H1 (cell line): ENCODE measurements around the gene ZHX3. TPM values are rescaled to one million over a fixed set of nuclear protein-coding genes. Genes with fewer than 3 reads are reported as not detected.

Source experiments
- CTCF ChIA-PET: fragments of 300-600 bp; sonication (Branson Sonifier 250); formaldehyde crosslinking; loops from one replicate; lab custom pipeline; 2021; ENCODE audit not compliant: partially characterized antibody; lab: Charles Lee
- POLR2A ChIA-PET: fragments of 300-600 bp; sonication (Branson Sonifier 250); formaldehyde crosslinking; loops from one replicate; lab custom pipeline; 2021; ENCODE audit warnings: inconsistent platforms; ENCODE audit not compliant: partially characterized antibody; lab: Charles Lee
- DNase-seq, 2 experiments: peaks; one replicate each; pipeline versions ENCODE4 v3.0.0 to v3.0.0-alpha.2; 2010 to 2022; ENCODE audit warnings: low spot score in 2 of 2, low read depth in 1 of 2, mixed read lengths in 1 of 2
- FAIRE-seq: peaks from 2 replicates; lab custom pipeline; 2011; peaks lifted over from hg19 to GRCh38; lab: Jason Lieb, UNC
- H2AFZ ChIP-seq: 2 replicates; pipeline ENCODE4 v1.8.1; 2012; ENCODE audit warnings: low read length, inconsistent platforms
- H2AK5ac ChIP-seq: 2 replicates; pipeline ENCODE4 v1.6.1; 2013; ENCODE audit warnings: low read depth, low read length
- H2BK120ac ChIP-seq: replicated peaks from 2 replicates; pipeline ENCODE3; 2013; ENCODE audit warnings: low read depth, low read length, inconsistent platforms
- H2BK12ac ChIP-seq: 2 replicates; pipeline ENCODE4 v1.6.1; 2013; ENCODE audit warnings: low read depth, low read length
- H2BK15ac ChIP-seq: 2 replicates; pipeline ENCODE4 v1.6.1; 2013; ENCODE audit warnings: low read length
- H2BK20ac ChIP-seq: 2 replicates; pipeline ENCODE4 v1.6.1; 2013; ENCODE audit warnings: low read length
- H2BK5ac ChIP-seq: 2 replicates; pipeline ENCODE4 v1.6.1; 2013; ENCODE audit warnings: low read depth, low read length
- H3K14ac ChIP-seq: 2 replicates; pipeline ENCODE4 v1.6.1; 2013; ENCODE audit warnings: inconsistent platforms; ENCODE audit not compliant: insufficient read length
- H3K18ac ChIP-seq: 2 replicates; pipeline ENCODE4 v1.6.1; 2013; ENCODE audit warnings: low read length; ENCODE audit errors: extremely low read depth
- H3K23ac ChIP-seq: 2 replicates; pipeline ENCODE4 v1.6.1; 2013; ENCODE audit warnings: inconsistent platforms; ENCODE audit not compliant: insufficient read length
- H3K23me2 ChIP-seq: 2 replicates; pipeline ENCODE4 v1.6.1; 2013; ENCODE audit warnings: low read depth, low read length
- H3K27ac ChIP-seq: 2 replicates; pipeline ENCODE4 v1.6.1; 2011; ENCODE audit warnings: low read depth, low read length, inconsistent platforms
- H3K27me3 ChIP-seq, 4 experiments: replicated peaks in 1 of 4; 1 replicate in 1 of 4; 2 replicates in 3 of 4; pipeline versions ENCODE4 v1.6.1 to v1.8.1; 2011 to 2013; ENCODE audit warnings: low read length in 3 of 4, mild to moderate bottlenecking in 3 of 4, inconsistent platforms in 2 of 4, mixed read lengths in 2 of 4, moderate library complexity in 1 of 4; ENCODE audit not compliant: control insufficient read depth in 3 of 4, insufficient read depth in 3 of 4; ENCODE audit errors: extremely low read depth in 1 of 4
- H3K36me3 ChIP-seq, 4 experiments: 2 replicates each; pipeline versions ENCODE4 v1.6.1 to v1.8.1; 2011 to 2013; ENCODE audit warnings: mild to moderate bottlenecking in 4 of 4, low read length in 3 of 4, moderate library complexity in 2 of 4, control low read depth in 1 of 4, inconsistent platforms in 1 of 4; ENCODE audit not compliant: insufficient read depth in 4 of 4, control insufficient read depth in 2 of 4
- H3K4ac ChIP-seq: replicated peaks from 2 replicates; pipeline ENCODE3; 2013; ENCODE audit warnings: low read length, low read depth, mixed read lengths, inconsistent platforms; ENCODE audit not compliant: insufficient read length
- H3K4me1 ChIP-seq, 4 experiments: replicated peaks in 1 of 4; 1 replicate in 1 of 4; 2 replicates in 3 of 4; pipeline versions ENCODE4 v1.6.1 to v1.8.1; 2011 to 2013; ENCODE audit warnings: low read length in 3 of 4, inconsistent platforms in 2 of 4, mixed read lengths in 1 of 4; ENCODE audit not compliant: insufficient read depth in 4 of 4, control insufficient read depth in 3 of 4
- H3K4me2 ChIP-seq, 2 experiments: 2 replicates each; pipeline versions ENCODE4 v1.6.1 to v1.8.1; 2011 to 2013; ENCODE audit warnings: low read depth in 2 of 2, low read length in 2 of 2, control low read depth in 1 of 2, inconsistent platforms in 1 of 2, mild to moderate bottlenecking in 1 of 2; ENCODE audit not compliant: insufficient read depth in 1 of 2
- H3K4me3 ChIP-seq, 4 experiments: fragments of 200-600, 300-600 bp in 1 of 4; sonication (generic), shearing (Covaris generic), sonication (Bioruptor Twin) in 1 of 4; 2 replicates each; pipeline versions ENCODE4 v1.5.1 to v1.8.1; 2011 to 2016; ENCODE audit warnings: low read length in 4 of 4, low read depth in 3 of 4, control low read depth in 2 of 4, inconsistent platforms in 2 of 4, mild to moderate bottlenecking in 2 of 4, mixed read lengths in 1 of 4, moderate library complexity in 1 of 4; ENCODE audit not compliant: insufficient read depth in 2 of 4; ENCODE audit errors: extremely low read depth in 1 of 4
- H3K56ac ChIP-seq: replicated peaks from 2 replicates; pipeline ENCODE3; 2013; ENCODE audit warnings: low read depth, mild to moderate bottlenecking, mixed read lengths, low read length, inconsistent platforms; ENCODE audit not compliant: insufficient read length
- H3K79me1 ChIP-seq: 2 replicates; pipeline ENCODE4 v1.6.1; 2013; ENCODE audit warnings: low read depth, low read length, control low read depth
- H3K79me2 ChIP-seq, 2 experiments: 2 replicates each; pipeline versions ENCODE4 v1.6.1 to v1.8.1; 2012 to 2013; ENCODE audit warnings: low read length in 2 of 2, mild to moderate bottlenecking in 2 of 2, inconsistent platforms in 1 of 2; ENCODE audit not compliant: insufficient read depth in 2 of 2, control insufficient read depth in 1 of 2
- H3K9ac ChIP-seq, 4 experiments: replicated peaks in 1 of 4; 1 replicate in 1 of 4; 2 replicates in 3 of 4; pipeline versions ENCODE4 v1.6.1 to v1.8.1; 2011 to 2013; ENCODE audit warnings: low read depth in 3 of 4, low read length in 3 of 4, control low read depth in 2 of 4, mild to moderate bottlenecking in 2 of 4, moderate library complexity in 2 of 4, inconsistent platforms in 1 of 4; ENCODE audit errors: extremely low read depth in 1 of 4
- H3K9me3 ChIP-seq, 2 experiments: 2 replicates each; pipeline versions ENCODE4 v1.6.1 to v1.8.1; 2012 to 2013; ENCODE audit warnings: mild to moderate bottlenecking in 2 of 2, moderate library complexity in 2 of 2, control low read depth in 1 of 2, inconsistent platforms in 1 of 2, low read depth in 1 of 2, low read length in 1 of 2, mixed read lengths in 1 of 2; ENCODE audit not compliant: insufficient read depth in 2 of 2
- H4K20me1 ChIP-seq, 2 experiments: replicated peaks in 1 of 2; 2 replicates each; pipeline versions ENCODE3 to v1.8.1; 2011 to 2013; ENCODE audit warnings: inconsistent platforms in 2 of 2, low read length in 2 of 2, mild to moderate bottlenecking in 1 of 2; ENCODE audit not compliant: insufficient read depth in 2 of 2, control insufficient read depth in 1 of 2
- H4K5ac ChIP-seq: 2 replicates; pipeline ENCODE4 v1.6.1; 2013; ENCODE audit warnings: low read length, low read depth, mixed read lengths, inconsistent platforms; ENCODE audit not compliant: insufficient read length
- H4K8ac ChIP-seq: 2 replicates; pipeline ENCODE4 v1.8.0; 2013; ENCODE audit warnings: mild to moderate bottlenecking, moderate library complexity, low read length, inconsistent platforms; ENCODE audit not compliant: insufficient read depth; ENCODE audit errors: extremely low read depth
- H4K91ac ChIP-seq: replicated peaks from 2 replicates; pipeline ENCODE3; 2013; ENCODE audit warnings: low read length, mixed read lengths, inconsistent platforms; ENCODE audit not compliant: insufficient read length
- CTCF ChIP-seq, 3 experiments: IDR thresholded peaks; 1 replicate in 2 of 3; 2 replicates in 1 of 3; pipeline versions ENCODE4 v1.5.1 to v1.6.1; 2011; ENCODE audit warnings: low read length in 3 of 3, mild to moderate bottlenecking in 3 of 3, inconsistent platforms in 2 of 3, low read depth in 1 of 3, moderate library complexity in 1 of 3; ENCODE audit not compliant: insufficient read depth in 1 of 3; ENCODE audit errors: control extremely low read depth in 1 of 3
- TEAD4 ChIP-seq: IDR thresholded peaks from 2 replicates; pipeline ENCODE4 v1.6.1; 2012; ENCODE audit warnings: low read depth, low read length, inconsistent platforms, mixed read lengths
- WGBS, 2 experiments: shearing (Covaris generic) in 1 of 2; methylation state at CpG; one replicate each; pipeline versions ENCODE4 v1.1.6 to v1.1.7; 2013 to 2015; ENCODE audit warnings: low lambda C conversion rate in 2 of 2, mixed read lengths in 2 of 2, inconsistent platforms in 1 of 2, low coverage in 1 of 2, missing lambda C conversion rate in 1 of 2; ENCODE audit not compliant: insufficient replicate concordance in 2 of 2, insufficient coverage in 1 of 2, insufficient read length in 1 of 2; ENCODE audit errors: extremely low coverage in 1 of 2, missing lambda C conversion rate in 1 of 2; 5-methylcytosine and 5-hydroxymethylcytosine counted together
- polyA plus RNA-seq, 7 experiments: library from polyadenylated mRNA; depleted of rRNA in 3 of 7; stranded (reverse) in 5 of 7; unstranded in 2 of 7; fragments of >200 nt in 5 of 7; fragments of 200-250 nt in 2 of 7; gene quantifications; 1 replicate in 5 of 7; 2 replicates in 1 of 7; 4 replicates in 1 of 7; pipeline versions ENCODE4 v1.2.1 to v1.2.3, GENCODE V29; 2011 to 2013; ENCODE audit warnings: missing spikeins in 2 of 7, mixed read lengths in 2 of 7
- total RNA-seq: library from RNA; stranded (reverse); fragmentation: NEBNext Ultra II Directional; extraction: Animal tissue kit (Norgen Biotek cat#: 25700); gene quantifications from 2 replicates; pipeline ENCODE4 v1.2.1, GENCODE V29; 2021

The ZHX3 gene
- total and polyA plus RNA-seq, 2 of the 8 experiments (the other 6 are each of a cell fraction or from before 2014, with no cell fraction given), result 1.00 to 7.8 TPM

GRCh38 chr20:41357424-41358163 lies 40.1 kb upstream of the ZHX3 start:
- TF ChIP-seq TEAD4 (no peak), CTCF (IDR thresholded peaks at IDR 0.05; ENCODE audit: control extremely low read depth in 1 of 3, insufficient read depth in 1 of 3, low read depth in 1 of 3, low read length in 3 of 3) (peak in 1 of 3 experiments; percentile 18; a peak in 1 of 4 replicates)
- TF ChIP-seq, all 59 proteins: peak for 1
- Histone ChIP-seq H3K56ac (no peak overlapping the region), H3K79me1 (no peaks in the 10 kb centered on the region), H3K4me2 (no peak overlapping the region), H2BK5ac (no peak overlapping the region), H3K4me1 (no peaks in the 10 kb centered on the region), H3K9me3 (no peaks in the 10 kb centered on the region), H2BK120ac (no peak overlapping the region), H2BK15ac (no peak overlapping the region), H3K23ac (no peak overlapping the region), H3K27ac (no peak overlapping the region), H4K8ac (no peak overlapping the region), H3K18ac (no peak overlapping the region), H3K4me3 (no peak overlapping the region), H2AFZ (no peak overlapping the region), H3K79me2 (no peaks in the 10 kb centered on the region), H3K27me3 (no peaks in the 10 kb centered on the region), H4K91ac (no peak overlapping the region), H2BK12ac (no peak overlapping the region), H2AK5ac (no peak overlapping the region), H3K23me2 (no peaks in the 10 kb centered on the region), H3K14ac (no peak overlapping the region), H3K9ac (no peak overlapping the region; a peak in 1 of 7 replicates), H3K4ac (no peak overlapping the region), H4K20me1 (peaks cover 0 to 3% of the 10 kb centered on the region in 2 experiments), H3K36me3 (no peaks in the 10 kb centered on the region), H4K5ac (no peak overlapping the region), H2BK20ac (no peak overlapping the region)
- POLR2A ChIA-PET, result interaction anchor here (0.7 to 1.4 kb wide), 2 partner anchors 12 to 115 kb away, joined by 3 read pairs; no protein-coding TSS in a partner anchor
- FAIRE-seq (no peak), DNase-seq (no peak)
- CTCF ChIA-PET, result interaction anchor here (0.9 to 2.2 kb wide), 9 partner anchors 9 to 182 kb away, joined by 3 to 8 read pairs (median 4); partner anchors contain the start of genes EMILIN3 and LPIN3
- WGBS, 2 experiments, result 95% methylated on average over 10 of the region's 11 CpGs; no CpG with 5 or more reads in 1 of the 2 experiments
